ENCODE data around the gene THUMPD3. TPM values are rescaled to one million over a fixed set of nuclear protein-coding genes. Genes with fewer than 3 reads are reported as not detected.
A peak's percentile ranks its signal among the peaks of the same experiment; 100 is the strongest.

Gene THUMPD3
- total RNA-seq, 4 donors from 2014 or later, result 18.8 to 32.1 (median 25.8) TPM

GRCh38 chr3:9352917-9353752 is 9.7 kb upstream of the THUMPD3 start:
- H3K27ac ChIP-seq, result no peak overlapping the region

GRCh38 chr3:9361691-9362388 is 1.0 kb upstream of the THUMPD3 start:
- Histone ChIP-seq H3K27ac (peak overlapping the region in 2 of 4 donors; percentile 93), H3K27me3 (no peaks in the 10 kb centered on the region), H3K4me3 (peak overlapping the region in 1 of 2 donors; percentile 78), H3K4me1 (peaks cover 0 to 30% (median 0%) of the 10 kb centered on the region in 3 donors), H3K9me3 (no peaks in the 10 kb centered on the region), H3K36me3 (peaks cover 0 to 20% of the 10 kb centered on the region in 2 donors)
- WGBS, 2 donors (ENCODE audit: low coverage in 1 of 2), result 69 to 96% methylated on average over 2 to 5 of the region's 5 CpGs
- no peak for TF ChIP-seq POLR2AphosphoS5 (IDR thresholded peaks at IDR 0.05)
- no peak for TF ChIP-seq EP300 (IDR thresholded peaks at IDR 0.05)
- TF ChIP-seq CTCF (IDR thresholded peaks at IDR 0.05), result no peak
- no peak for TF ChIP-seq POLR2A (IDR thresholded peaks at IDR 0.05)
- ATAC-seq, result no peak

More at GRCh38 chr3:9352917-9353752, 9.7 kb upstream of the THUMPD3 start:
- ATAC-seq, result peak; percentile 58
- TF ChIP-seq POLR2A (IDR thresholded peaks at IDR 0.05), result no peak
- peak; percentile 75 to 85 (median 82) for TF ChIP-seq CTCF (IDR thresholded peaks at IDR 0.05)
- H3K27me3 ChIP-seq, result no peaks in the 10 kb centered on the region
- H3K9me3 ChIP-seq, result no peaks in the 10 kb centered on the region
- 24 to 38% methylated on average over 4 to 7 of the region's 7 CpGs for WGBS, 2 donors (ENCODE audit: low coverage in 1 of 2)
- peaks cover 0 to 16% of the 10 kb centered on the region in 2 donors for H3K36me3 ChIP-seq
- H3K4me3 ChIP-seq, result no peak overlapping the region
- H3K4me1 ChIP-seq, result peaks cover 0 to 9% (median 0%) of the 10 kb centered on the region in 3 donors

- no peak for ATAC-seq
- WGBS, 2 donors (ENCODE audit: low coverage in 1 of 2), result 71 to 94% methylated on average over 1 of the region's 1 CpG
- H3K27me3 ChIP-seq, result no peaks in the 10 kb centered on the region
Measured at GRCh38 chr3:9369508-9369907, 6.7 kb downstream of the THUMPD3 start.

GRCh38 chr3:9373465-9373864 is 10.6 kb downstream of the THUMPD3 start:
- 91 to 93% methylated on average over 2 to 3 of the region's 3 CpGs for WGBS, 2 donors (ENCODE audit: low coverage in 1 of 2)
- H3K27me3 ChIP-seq, result no peaks in the 10 kb centered on the region

More at GRCh38 chr3:9369508-9369907, 6.7 kb downstream of the THUMPD3 start:
- Histone ChIP-seq H3K9me3 (no peaks in the 10 kb centered on the region), H3K27ac (no peak overlapping the region), H3K4me1 (peaks cover 0 to 17% (median 0%) of the 10 kb centered on the region in 3 donors), H3K36me3 (peaks cover 7 to 95% of the 10 kb centered on the region in 2 donors), H3K4me3 (no peak overlapping the region)
- TF ChIP-seq EP300 (IDR thresholded peaks at IDR 0.05) (no peak), CTCF (IDR thresholded peaks at IDR 0.05) (no peak)

More at GRCh38 chr3:9373465-9373864, 10.6 kb downstream of the THUMPD3 start:
- ATAC-seq, result no peak
- H3K27ac ChIP-seq, result no peak overlapping the region
- H3K4me3 ChIP-seq, result no peak overlapping the region
- peaks cover 11 to 97% of the 10 kb centered on the region in 2 donors for H3K36me3 ChIP-seq
- no peaks in the 10 kb centered on the region for H3K9me3 ChIP-seq
- H3K4me1 ChIP-seq, result peaks cover 0 to 8% (median 0%) of the 10 kb centered on the region in 3 donors
- TF ChIP-seq POLR2A (IDR thresholded peaks at IDR 0.05), result no peak
- no peak for TF ChIP-seq POLR2AphosphoS5 (IDR thresholded peaks at IDR 0.05)
- no peak for TF ChIP-seq CTCF (IDR thresholded peaks at IDR 0.05)
- TF ChIP-seq EP300 (IDR thresholded peaks at IDR 0.05), result no peak
